Ishikawa (cell line): Measurements from ENCODE around the gene GRK3.

ENCODE experiments used
- CEBPB ChIP-seq: IDR thresholded peaks from 2 replicates; pipeline ENCODE4 v1.6.1; 2012
- CREB1 ChIP-seq: IDR thresholded peaks from 2 replicates; pipeline ENCODE4 v1.6.1; 2012; ENCODE audit warnings: low read depth
- EGR1 ChIP-seq: IDR thresholded peaks from 2 replicates; pipeline ENCODE4 v1.6.1; 2012
- EP300 ChIP-seq: IDR thresholded peaks from 2 replicates; pipeline ENCODE4 v1.6.1; 2012; ENCODE audit warnings: borderline replicate concordance
- FOXM1 ChIP-seq: IDR thresholded peaks from 2 replicates; pipeline ENCODE4 v1.6.1; 2012; ENCODE audit warnings: low read depth, borderline replicate concordance
- NFIC ChIP-seq: IDR thresholded peaks from 2 replicates; pipeline ENCODE4 v1.6.1; 2012
- RAD21 ChIP-seq: IDR thresholded peaks from 2 replicates; pipeline ENCODE4 v1.6.1; 2012; ENCODE audit warnings: low read depth
- REST ChIP-seq: IDR thresholded peaks from 2 replicates; pipeline ENCODE4 v1.6.1; 2012; ENCODE audit warnings: low read depth, mild to moderate bottlenecking
- TAF1 ChIP-seq: IDR thresholded peaks from 2 replicates; pipeline ENCODE4 v1.6.1; 2012; ENCODE audit warnings: low read depth, mild to moderate bottlenecking
- TCF12 ChIP-seq: IDR thresholded peaks from 2 replicates; pipeline ENCODE4 v1.6.1; 2012; ENCODE audit warnings: low read depth
- TEAD4 ChIP-seq: IDR thresholded peaks from 2 replicates; pipeline ENCODE4 v1.6.1; 2012
- USF1 ChIP-seq: IDR thresholded peaks from 2 replicates; pipeline ENCODE4 v1.6.1; 2012
- YY1 ChIP-seq: IDR thresholded peaks from 2 replicates; pipeline ENCODE4 v1.6.1; 2012; ENCODE audit warnings: low read depth
- ZBTB7A ChIP-seq: IDR thresholded peaks from 2 replicates; pipeline ENCODE4 v1.6.1; 2012; ENCODE audit warnings: low read depth
- TF ChIP-seq, protein P1 (sequence below): IDR thresholded peaks from 2 replicates; pipeline ENCODE4 v1.6.1; 2012

Gene GRK3

GRCh38 chr22:25602916-25603315 lies 38.4 kb downstream of the GRK3 start:
- TF ChIP-seq USF1 = no peak
- TF ChIP-seq FOXM1 = no peak
- TF ChIP-seq TCF12 = no peak
- TF ChIP-seq CREB1 = no peak
- TF ChIP-seq TEAD4 = no peak
- TF ChIP-seq RAD21 = no peak
- TF ChIP-seq, protein P1, sequence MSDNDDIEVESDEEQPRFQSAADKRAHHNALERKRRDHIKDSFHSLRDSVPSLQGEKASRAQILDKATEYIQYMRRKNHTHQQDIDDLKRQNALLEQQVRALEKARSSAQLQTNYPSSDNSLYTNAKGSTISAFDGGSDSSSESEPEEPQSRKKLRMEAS = no peak
- no peak for TF ChIP-seq EP300
- TF ChIP-seq YY1 = no peak
- TF ChIP-seq NFIC = no peak
- TF ChIP-seq ZBTB7A = no peak

DNA sequence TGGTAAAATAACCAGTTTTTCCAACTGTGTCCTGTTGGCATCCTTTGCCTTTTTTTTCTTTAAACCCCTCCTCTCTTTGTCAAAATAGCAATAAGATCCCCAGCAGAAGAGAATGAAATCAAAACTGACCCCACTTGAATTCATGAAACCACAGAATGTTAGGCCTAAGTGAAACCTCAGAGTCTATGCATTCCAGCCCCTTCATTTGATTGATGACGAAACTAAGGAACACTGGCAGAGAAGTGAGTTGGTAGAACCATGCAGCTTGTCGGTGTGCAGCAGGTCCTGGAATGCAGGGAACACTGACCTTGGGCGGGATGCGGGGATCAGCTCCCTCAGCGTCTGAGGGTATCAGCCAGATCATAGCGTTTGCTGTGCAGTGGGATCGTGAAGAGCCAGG lies 57.5 kb downstream of the GRK3 start:
- TF ChIP-seq FOXM1 = no peak
- TF ChIP-seq USF1 = no peak
- no peak for TF ChIP-seq TEAD4
- TF ChIP-seq TAF1 = no peak

- TF ChIP-seq REST = no peak
- no peak for TF ChIP-seq TAF1
- no peak for TF ChIP-seq TCF12
- no peak for TF ChIP-seq FOXM1
- no peak for TF ChIP-seq CEBPB
- no peak for TF ChIP-seq RAD21
- no peak for TF ChIP-seq CREB1
- TF ChIP-seq EGR1 = no peak
- no peak for TF ChIP-seq ZBTB7A
- no peak for TF ChIP-seq USF1
- no peak for TF ChIP-seq YY1
These were observed 58.8 kb downstream of the GRK3 start for GRCh38 chr22:25623310-25623734.

DNA sequence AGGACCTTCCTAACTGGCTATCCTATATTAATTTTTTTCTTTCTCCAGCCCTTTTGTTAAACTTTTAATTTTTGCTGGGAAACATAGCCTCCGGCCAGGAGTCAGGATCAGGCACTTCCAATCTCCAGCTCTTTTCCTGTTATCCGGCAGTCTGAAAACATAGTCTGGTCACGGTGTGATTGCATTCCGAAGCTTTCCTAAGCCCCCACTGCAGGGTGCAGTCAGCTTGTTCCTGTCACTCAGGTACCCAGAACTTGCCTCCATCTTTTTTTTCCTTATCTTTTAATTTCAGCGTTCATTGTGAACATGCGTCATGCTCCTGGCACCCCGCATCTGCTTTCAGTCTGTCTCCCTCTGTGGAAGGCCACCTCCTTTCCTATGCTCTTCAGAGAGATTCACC lies 59.4 kb downstream of the GRK3 start:
- TF ChIP-seq USF1 (no peak), NFIC (no peak), RAD21 (no peak), FOXM1 (no peak), CREB1 (no peak), CEBPB (no peak), EGR1 (no peak), EP300 (no peak), TAF1 (no peak), TEAD4 (no peak), TCF12 (no peak), YY1 (no peak)
- TF ChIP-seq, protein P1 = no peak

DNA sequence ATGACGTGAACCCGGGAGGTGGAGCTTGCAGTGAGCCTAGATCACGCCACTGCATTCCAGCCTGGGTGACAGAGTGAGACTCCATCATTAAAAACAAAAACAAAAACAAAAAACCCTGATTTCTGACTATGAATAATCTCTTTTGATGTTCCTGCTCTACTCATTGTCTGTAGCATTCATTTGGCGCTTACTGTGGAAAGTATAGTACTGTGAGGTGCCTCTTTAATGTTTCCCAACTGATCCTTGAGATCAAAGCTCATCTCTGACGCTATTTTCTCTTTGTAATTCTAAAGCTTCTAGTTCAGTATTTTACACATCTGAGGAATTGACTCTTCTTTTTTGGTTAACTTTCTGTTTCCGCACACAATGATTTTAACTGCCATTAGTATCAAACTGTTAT lies 60.0 kb downstream of the GRK3 start:
- TF ChIP-seq ZBTB7A (no peak), TEAD4 (no peak), EP300 (no peak), YY1 (no peak), FOXM1 (no peak), USF1 (no peak), TCF12 (no peak), RAD21 (no peak), TAF1 (no peak), NFIC (no peak), CEBPB (no peak), REST (no peak), EGR1 (no peak), CREB1 (no peak)
- TF ChIP-seq, protein P1 = no peak
